Adrenal gland (tissue), 12 donors: Measurements from ENCODE around the gene ATP5MC2. TPM values are rescaled to one million over a fixed set of nuclear protein-coding genes. Genes with fewer than 3 reads are reported as not detected.
"Not testable (repeated sequence)": the region's sequence is repeated elsewhere in the genome, so short reads cannot be mapped to it uniquely, and the experiment has no call there.

Experiments
- DNase-seq, 7 donors: peaks; one replicate each; pipeline ENCODE4 v3.0.0-alpha.2; 2019 to 2020
- H3K27ac ChIP-seq, 5 donors: fragments of 200-600 bp; sonication (generic) in 4 of 5; 1 replicate in 3 of 5; 2 replicates in 2 of 5; pipeline versions ENCODE4 v1.5.1 to v1.8.0; 2016 to 2020; ENCODE audit warnings: mild to moderate bottlenecking in 1 of 5
- H3K27me3 ChIP-seq: fragments of 200-600 bp; 2 replicates; pipeline ENCODE4 v1.8.0; 2021
- H3K36me3 ChIP-seq, 2 donors: fragments of 200-600 bp; replicated peaks in 1 of 2; 1 replicate in 1 of 2; 2 replicates in 1 of 2; pipeline versions ENCODE4 v1.5.1 to v1.8.0; 2018 to 2022
- H3K4me1 ChIP-seq, 2 donors: fragments of 200-600 bp; replicated peaks in 1 of 2; 1 replicate in 1 of 2; 2 replicates in 1 of 2; pipeline versions ENCODE4 v1.5.1 to v1.8.0; 2018 to 2021
- H3K4me3 ChIP-seq, 4 donors: fragments of 200-600 bp; sonication (generic) in 3 of 4; one replicate each; pipeline ENCODE4 v1.5.1; 2016 to 2018
- H3K9me3 ChIP-seq, 3 donors: fragments of 200-600 bp; sonication (generic) in 1 of 3; replicated peaks in 1 of 3; 1 replicate in 2 of 3; 2 replicates in 1 of 3; pipeline versions ENCODE4 v1.5.1 to v1.8.0; 2016 to 2021
- CTCF ChIP-seq, 6 experiments: fragments of 450-650 bp in 4 of 6; fragments of 200-600 bp in 2 of 6; sonication (generic) in 1 of 6; IDR thresholded peaks; 1 replicate in 5 of 6; 2 replicates in 1 of 6; pipeline versions ENCODE4 v1.5.1 to v1.8.0; 2016 to 2021; ENCODE audit warnings: antibody characterized with exemption in 6 of 6, mild to moderate bottlenecking in 2 of 6, moderate library complexity in 1 of 6
- POLR2A ChIP-seq, 2 donors: fragments of 450-650 bp; IDR thresholded peaks; one replicate each; pipeline ENCODE4 v1.6.1; 2017; ENCODE audit warnings: antibody characterized with exemption in 2 of 2, mild to moderate bottlenecking in 2 of 2, moderate library complexity in 1 of 2
- WGBS, 4 donors: extraction: QIAGEN DNeasy Blood & Tissue Kit in 2 of 4; methylation state at CpG; one replicate each; pipeline versions ENCODE4 v1.1.5 to v1.1.7; 2013 to 2017; 5-methylcytosine and 5-hydroxymethylcytosine counted together
- intact Hi-C, 2 donors: fragments of 100-400 bp; cut with DNase I; formaldehyde crosslinking; loops; one replicate each; pipeline versions ENCODE4 v1.14.1 to v1.15.0; 2022 to 2023
- polyA plus RNA-seq, 3 donors: library from polyadenylated mRNA; stranded (reverse); fragments of 200-250 nt in 2 of 3; fragments of 350-450 nt in 1 of 3; fragmentation: Illumina TruSeq in 1 of 3; extraction: RNeasy Lipid Tissue Mini Kit (QIAGEN cat#74804) in 1 of 3; gene quantifications; one replicate each; pipeline ENCODE4 v1.2.3, GENCODE V29; 2013 to 2014
- total RNA-seq, 9 donors: library from RNA; depleted of rRNA in 4 of 9; stranded (reverse); fragments of >200 nt in 4 of 9; fragments of 120-200 nt in 1 of 9; fragmentation: NEBNext Ultra II Directional in 1 of 9; extraction: Animal tissue kit (Norgen Biotek cat#: 25700) in 1 of 9; gene quantifications; one replicate each; pipeline versions ENCODE4 v1.1.0 to v1.2.4, GENCODE V29; 2013 to 2023
- donor health status: healthy with polysubstance abuse.
- donor health status: Bipolar disorder and iron deficiency.
- donor health status: DM: yes; HTN: yes; CAD: no.
- donor health status: DM: no; HTN: no; CAD: no.
- donor health status: DM: no; HTN: no; CAD: no.
- donor health status: DM: yes; HTN: yes; CAD: no.

Gene ATP5MC2
- total and polyA plus RNA-seq, 12 donors: 328 to 658 (median 470) TPM

- Histone ChIP-seq H3K27ac (no peak overlapping the region), H3K36me3 (no peaks in the 10 kb centered on the region), H3K4me1 (no peaks in the 10 kb centered on the region), H3K4me3 (no peak overlapping the region), H3K27me3 (no peaks in the 10 kb centered on the region), H3K9me3 (no peaks in the 10 kb centered on the region)
- intact Hi-C loops: no loop called here
- no peak for DNase-seq
- TF ChIP-seq POLR2A (IDR thresholded peaks at IDR 0.05): no peak
- no peak for TF ChIP-seq CTCF (IDR thresholded peaks at IDR 0.05)
- 86 to 94% (median 90%) methylated on average over 2 of the region's 2 CpGs for WGBS, 4 donors
Observed at GRCh38 chr12:53653595-53653994, 22.3 kb downstream of the ATP5MC2 start.

GRCh38 chr12:53652366-53652765 is 23.5 kb downstream of the ATP5MC2 start:
- WGBS, 4 donors: 73 to 94% (median 85%) methylated on average over 1 of the region's 1 CpG
- H3K27me3 ChIP-seq: no peaks in the 10 kb centered on the region
- H3K4me3 ChIP-seq: no peak overlapping the region
- no peaks in the 10 kb centered on the region for H3K4me1 ChIP-seq
- intact Hi-C loops: no loop called here
- no peaks in the 10 kb centered on the region for H3K36me3 ChIP-seq
- no peaks in the 10 kb centered on the region for H3K9me3 ChIP-seq
- no peak overlapping the region for H3K27ac ChIP-seq
- TF ChIP-seq POLR2A (IDR thresholded peaks at IDR 0.05) (no peak), CTCF (IDR thresholded peaks at IDR 0.05) (no peak)
- peak in 1 of 7 donors; percentile 7 for DNase-seq

DNA sequence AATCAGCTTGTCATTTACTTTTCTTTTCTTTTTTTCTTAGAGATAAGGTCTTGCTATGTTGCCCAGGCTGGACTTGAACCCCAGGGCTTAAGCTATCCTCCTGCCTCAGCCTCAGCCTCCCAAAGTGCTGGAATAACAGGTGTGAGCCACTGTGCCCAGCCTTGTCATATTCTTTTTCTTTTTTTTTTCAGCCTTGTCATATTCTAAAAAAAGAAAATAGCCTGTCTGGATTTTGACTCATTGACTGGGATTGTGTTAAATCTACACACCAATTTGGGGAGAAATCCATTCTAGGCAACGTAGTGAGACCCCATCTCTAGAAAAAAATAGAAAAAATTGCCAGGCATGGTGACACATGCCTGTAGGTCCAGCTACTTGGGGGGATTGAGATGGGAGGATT is 24.1 kb downstream of the ATP5MC2 start:
- H3K4me3 ChIP-seq: no peak overlapping the region
- DNase-seq: peak in 1 of 7 donors; percentile 9
- intact Hi-C loops: no loop called here
- no peak overlapping the region for H3K27ac ChIP-seq
- 55 to 68% (median 67%) methylated on average over 1 of the region's 1 CpG for WGBS, 4 donors
- H3K27me3 ChIP-seq: no peaks in the 10 kb centered on the region
- TF ChIP-seq POLR2A (IDR thresholded peaks at IDR 0.05) (no peak), CTCF (IDR thresholded peaks at IDR 0.05) (no peak)
- no peaks in the 10 kb centered on the region for H3K36me3 ChIP-seq
- no peaks in the 10 kb centered on the region for H3K4me1 ChIP-seq
- H3K9me3 ChIP-seq: no peaks in the 10 kb centered on the region

GRCh38 chr12:53646300-53646699 is 29.6 kb downstream of the ATP5MC2 start:
- H3K4me3 ChIP-seq, DNase-seq, H3K9me3 ChIP-seq, intact Hi-C loops, H3K36me3 ChIP-seq, H3K4me1 ChIP-seq, H3K27me3 ChIP-seq, H3K27ac ChIP-seq: not testable (repeated sequence)
- WGBS, 4 donors: 64 to 90% (median 75%) methylated on average over 4 of the region's 4 CpGs

DNA sequence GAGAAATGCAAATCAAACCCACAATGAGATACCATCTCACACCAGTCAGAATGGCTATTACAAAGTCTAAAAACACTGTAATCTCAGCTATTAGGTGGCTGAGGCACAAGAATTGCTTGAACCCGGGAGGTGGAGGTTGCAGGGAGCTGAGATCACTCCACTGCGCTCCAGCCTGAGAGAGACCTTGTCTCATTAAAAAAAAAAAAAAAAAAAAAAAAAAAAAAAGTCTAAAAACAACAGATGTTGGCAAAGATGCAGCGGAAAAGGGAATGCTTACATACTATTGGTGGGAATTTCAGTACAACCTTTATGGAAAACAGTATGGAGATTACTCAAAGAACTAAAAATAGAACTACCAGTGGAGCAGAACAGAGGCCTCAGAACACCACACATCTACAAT is 30.7 kb downstream of the ATP5MC2 start:
- Histone ChIP-seq H3K27me3 (no peaks in the 10 kb centered on the region), H3K4me3 (no peak overlapping the region), H3K9me3 (no peaks in the 10 kb centered on the region), H3K36me3 (no peaks in the 10 kb centered on the region), H3K27ac (no peak overlapping the region), H3K4me1 (no peaks in the 10 kb centered on the region)
- DNase-seq: no peak
- TF ChIP-seq CTCF (IDR thresholded peaks at IDR 0.05): no peak
- TF ChIP-seq POLR2A (IDR thresholded peaks at IDR 0.05): no peak
- intact Hi-C loops: no loop called here
- 59 to 88% (median 77%) methylated on average over 3 of the region's 3 CpGs for WGBS, 4 donors
